HTR-8/SVneo (cell line): ENCODE data around the gene BSDC1.
"Not testable (repeated sequence)": the region's sequence is repeated elsewhere in the genome, so short reads cannot be mapped to it uniquely, and the experiment has no call there.

Experiments used
- DNase-seq: peaks from one replicate; pipeline ENCODE4 v3.0.0; 2011; ENCODE audit warnings: low spot score, mixed read lengths; ENCODE audit not compliant: insufficient read length
- FAIRE-seq: peaks from 2 replicates; lab custom pipeline; 2011; peaks lifted over from hg19 to GRCh38; lab: Jason Lieb, UNC

The BSDC1 gene

GRCh38 chr1:32396524-32396923 lies 2.3 kb upstream of the BSDC1 start:
- DNase-seq, FAIRE-seq: not testable (repeated sequence)

GRCh38 chr1:32394890-32395432 lies 720 bp upstream of the BSDC1 start:
- DNase-seq (no peak), FAIRE-seq (no peak)

GRCh38 chr1:32393832-32394140 lies 455 bp downstream of the BSDC1 start:
- DNase-seq: no peak
- no peak for FAIRE-seq

- DNase-seq (no peak), FAIRE-seq (no peak)
Measured at GRCh38 chr1:32393136-32393535, 1.1 kb downstream of the BSDC1 start.

- no peak for DNase-seq
- no peak for FAIRE-seq
Measured at GRCh38 chr1:32392325-32392724, 1.9 kb downstream of the BSDC1 start.

GRCh38 chr1:32390904-32391870 lies 3.1 kb downstream of the BSDC1 start:
- DNase-seq: no peak
- FAIRE-seq: no peak

GRCh38 chr1:32388641-32389040 lies 5.6 kb downstream of the BSDC1 start:
- DNase-seq (no peak), FAIRE-seq (no peak)

- DNase-seq (no peak), FAIRE-seq (no peak)
Measured at GRCh38 chr1:32386676-32387392, 7.4 kb downstream of the BSDC1 start.

- no peak for DNase-seq
Measured at GRCh38 chr1:32380057-32380456, 14.2 kb downstream of the BSDC1 start.

GRCh38 chr1:32377541-32378220 lies 16.6 kb downstream of the BSDC1 start:
- DNase-seq: no peak
- no peak for FAIRE-seq

More at GRCh38 chr1:32380057-32380456, 14.2 kb downstream of the BSDC1 start:
- FAIRE-seq: no peak

GRCh38 chr1:32376199-32376598 lies 18.0 kb downstream of the BSDC1 start:
- no peak for DNase-seq
- no peak for FAIRE-seq

GRCh38 chr1:32373996-32374592 lies 20.1 kb downstream of the BSDC1 start:
- no peak for DNase-seq
- no peak for FAIRE-seq

GRCh38 chr1:32372149-32372756 lies 22.0 kb downstream of the BSDC1 start:
- DNase-seq: no peak
- no peak for FAIRE-seq

GRCh38 chr1:32367912-32368635 lies 26.2 kb downstream of the BSDC1 start:
- no peak for DNase-seq
- no peak for FAIRE-seq

- DNase-seq (no peak), FAIRE-seq (no peak)
Measured at GRCh38 chr1:32365445-32365844, 28.8 kb downstream of the BSDC1 start.

GRCh38 chr1:32364836-32365235 lies 29.4 kb downstream of the BSDC1 start:
- DNase-seq (no peak), FAIRE-seq (no peak)

GRCh38 chr1:32363713-32364112 lies 30.5 kb downstream of the BSDC1 start:
- no peak for DNase-seq
- no peak for FAIRE-seq

- FAIRE-seq (no peak), DNase-seq (no peak)
Measured at GRCh38 chr1:32362474-32363313, 31.5 kb downstream of the BSDC1 start, which contains the start of the genes FAM229A and TSSK3. Gene FAM229A (minus strand): TSS chr1:32362485. CDS start chr1:32362091, 394 bp downstream. Gene TSSK3 (plus strand): TSS chr1:32362539. CDS start chr1:32362702, 163 bp downstream.
